HG03139 (cell line): Measurements from ENCODE around the gene RNF212.
"Not testable (repeated sequence)": the region's sequence is repeated elsewhere in the genome, so short reads cannot be mapped to it uniquely, and the experiment has no call there.

ENCODE experiments used
- ATAC-seq: cut with Tn5 transposase; IDR thresholded peaks from one replicate; pipeline ENCODE4 v1.9.1; 2021; ENCODE audit not compliant: unreplicated experiment

Gene RNF212

DNA sequence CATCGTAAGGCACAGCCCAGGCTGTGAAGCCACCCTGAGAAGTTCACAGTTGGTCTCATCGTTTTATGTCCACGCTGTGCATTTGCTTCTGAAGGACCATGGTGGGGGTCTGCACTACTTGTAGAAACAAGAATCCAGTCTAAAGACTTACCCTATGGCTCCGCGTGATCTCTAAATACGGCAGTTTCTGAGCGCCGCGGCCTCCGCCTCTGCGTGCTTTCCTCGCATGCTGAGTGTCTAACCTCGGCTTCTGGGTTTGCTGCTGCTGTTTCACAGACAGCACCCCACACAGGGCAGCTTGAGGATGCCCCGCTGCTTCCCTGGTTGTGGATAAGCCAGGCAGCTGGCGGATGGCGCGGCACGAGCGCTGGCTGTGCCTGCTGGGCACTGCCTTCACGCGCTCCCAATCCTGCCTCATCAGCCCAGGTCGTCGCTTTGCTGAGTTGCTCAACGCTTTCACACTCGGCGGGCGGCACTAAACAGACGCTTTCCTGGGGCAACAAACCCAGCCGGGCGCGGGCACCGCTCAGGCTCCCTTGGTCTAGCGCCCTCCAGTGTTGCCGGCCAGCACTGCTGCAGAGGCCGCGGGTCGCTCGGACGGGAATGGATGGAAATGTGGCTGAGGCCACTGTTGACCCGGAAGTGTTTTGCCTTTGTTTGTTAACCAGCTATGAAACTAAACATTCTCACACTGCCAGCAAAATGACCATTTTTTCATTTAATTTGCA, 62.7 kb downstream of the RNF212 start:
- no peak for ATAC-seq

DNA sequence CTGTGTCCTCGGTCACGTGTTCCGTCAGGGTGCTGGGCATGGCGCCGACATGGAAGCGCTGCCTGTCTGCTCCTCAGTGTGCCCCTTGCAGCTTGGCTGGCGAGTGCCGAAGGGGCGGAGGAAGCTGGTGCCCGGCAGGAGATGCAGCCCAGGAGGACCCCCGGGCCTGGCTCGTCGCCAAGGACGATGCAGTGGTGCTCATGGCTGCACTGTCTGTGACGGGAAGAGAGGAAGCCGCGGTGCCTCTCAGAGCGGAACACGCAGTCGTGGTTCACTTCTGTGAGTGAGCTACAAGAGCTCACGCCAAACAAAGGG, 63.8 kb downstream of the RNF212 start:
- no peak for ATAC-seq

DNA sequence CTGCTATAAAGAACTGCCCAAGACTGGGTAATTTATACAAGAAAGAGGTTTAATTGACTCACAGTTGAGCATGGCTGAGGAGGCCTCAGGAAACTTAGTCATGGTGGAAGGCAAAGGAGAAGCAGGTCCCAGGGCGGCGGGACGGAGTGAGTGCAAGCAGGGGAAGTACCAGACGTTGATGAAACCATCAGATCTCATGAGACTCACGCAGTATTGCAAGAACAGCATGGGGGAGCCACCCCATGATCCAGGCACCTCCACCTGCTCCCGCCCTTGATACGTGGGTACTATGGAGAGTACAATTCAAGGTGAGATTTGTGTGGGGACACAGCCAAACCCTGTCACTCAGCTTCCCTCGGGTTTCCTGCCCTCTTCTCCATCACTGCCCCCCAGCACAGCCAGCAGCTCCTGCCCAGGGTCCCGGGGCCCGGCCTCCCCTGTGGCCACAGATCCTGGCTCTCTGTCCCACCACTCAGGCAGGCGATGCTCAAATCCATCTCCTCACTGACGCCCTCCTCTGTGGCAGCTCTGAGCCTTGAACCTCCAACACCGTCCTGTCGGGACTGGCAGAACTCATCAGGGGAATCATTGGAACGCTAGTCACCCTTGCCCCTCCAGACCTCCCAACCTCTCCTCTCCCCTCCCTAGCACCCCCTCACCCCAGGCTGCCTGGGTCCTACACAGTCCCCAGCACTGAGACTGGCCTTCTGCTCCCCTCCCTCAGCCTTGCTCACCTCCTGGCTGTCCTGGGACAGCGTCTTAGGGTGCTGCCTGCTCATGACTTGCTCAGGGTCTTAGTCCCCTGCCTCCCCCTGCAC, 64.4 kb downstream of the RNF212 start:
- no peak for ATAC-seq

DNA sequence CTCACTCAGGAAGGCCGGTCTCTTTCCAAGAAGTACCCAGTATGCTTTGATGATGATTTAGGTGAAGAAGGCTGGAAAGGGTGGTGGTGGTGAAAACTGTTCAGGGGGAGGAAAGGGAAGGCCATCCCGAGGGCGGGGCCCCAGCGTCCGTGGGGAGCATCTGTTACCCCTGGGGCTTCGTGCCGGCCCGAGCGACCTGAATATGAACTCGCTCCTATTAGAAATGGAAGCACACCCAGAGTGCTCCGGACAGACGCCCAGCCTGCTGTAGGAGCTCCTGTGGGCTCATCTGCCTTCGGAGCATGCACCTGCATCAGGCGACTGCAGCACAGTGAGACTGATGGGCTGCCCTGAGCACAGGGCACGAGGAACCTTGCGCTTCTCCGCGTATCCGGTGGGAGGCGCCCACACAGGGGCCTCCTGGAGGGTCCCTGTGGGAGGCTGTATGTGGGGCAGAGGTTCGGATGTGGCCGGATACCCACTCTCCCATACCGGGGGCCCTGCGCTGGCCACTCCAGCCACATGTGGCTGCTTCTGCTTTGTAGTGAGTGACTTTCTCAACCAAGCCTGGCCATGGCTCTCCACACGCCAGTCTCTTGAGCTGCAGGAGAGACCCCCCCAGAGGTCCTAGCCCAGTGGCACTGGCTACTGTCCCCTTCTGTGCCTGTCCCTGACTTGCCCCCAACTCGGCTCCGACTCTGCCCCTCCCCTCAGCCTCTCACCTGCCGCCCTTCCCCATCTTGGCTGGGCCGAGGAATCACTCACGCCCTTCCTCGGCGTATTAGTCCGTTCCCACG, 65.2 kb downstream of the RNF212 start:
- ATAC-seq: no peak

DNA sequence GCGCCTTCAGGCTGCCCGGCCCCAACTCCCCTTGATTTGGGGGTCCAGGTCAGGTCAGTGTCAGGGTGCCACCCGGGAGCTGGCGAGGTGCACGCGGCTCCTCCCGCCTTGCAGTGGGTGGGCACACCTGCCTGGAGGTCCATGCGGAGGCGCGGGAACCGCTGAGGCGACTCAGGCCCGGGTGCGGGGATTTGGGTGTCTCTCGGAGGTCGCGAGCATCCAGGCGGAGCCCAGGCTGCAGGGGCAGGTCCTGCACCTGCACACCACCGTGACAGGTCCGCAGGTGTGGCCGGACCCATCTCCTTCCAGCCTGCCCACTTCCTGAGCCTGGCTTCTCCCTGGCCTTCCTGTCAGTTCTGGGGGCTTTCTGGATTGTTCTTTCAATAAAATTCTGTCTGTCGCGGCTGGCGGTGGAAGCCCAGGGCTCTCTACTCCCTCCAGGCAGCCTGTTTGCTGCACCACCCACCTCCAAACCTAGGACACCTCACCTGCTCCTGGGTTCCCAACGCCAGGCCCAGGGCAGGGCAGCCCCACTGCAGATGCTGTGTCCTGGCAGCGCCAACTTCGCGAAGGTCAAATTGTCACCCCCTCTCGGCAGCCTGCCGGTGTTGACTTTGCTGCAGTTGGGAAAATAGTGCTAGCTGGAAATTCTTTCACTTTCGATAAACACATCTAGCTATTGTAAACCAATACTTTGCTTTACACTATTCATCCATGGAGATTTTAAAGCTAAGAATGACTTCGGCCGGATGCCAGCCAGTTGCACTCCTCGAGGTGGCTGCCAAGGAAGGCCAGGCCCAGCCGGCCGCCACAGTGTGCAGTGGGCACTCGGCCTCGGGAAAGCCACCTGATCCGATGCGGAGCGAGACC, 66.0 kb downstream of the RNF212 start:
- ATAC-seq: no peak

DNA sequence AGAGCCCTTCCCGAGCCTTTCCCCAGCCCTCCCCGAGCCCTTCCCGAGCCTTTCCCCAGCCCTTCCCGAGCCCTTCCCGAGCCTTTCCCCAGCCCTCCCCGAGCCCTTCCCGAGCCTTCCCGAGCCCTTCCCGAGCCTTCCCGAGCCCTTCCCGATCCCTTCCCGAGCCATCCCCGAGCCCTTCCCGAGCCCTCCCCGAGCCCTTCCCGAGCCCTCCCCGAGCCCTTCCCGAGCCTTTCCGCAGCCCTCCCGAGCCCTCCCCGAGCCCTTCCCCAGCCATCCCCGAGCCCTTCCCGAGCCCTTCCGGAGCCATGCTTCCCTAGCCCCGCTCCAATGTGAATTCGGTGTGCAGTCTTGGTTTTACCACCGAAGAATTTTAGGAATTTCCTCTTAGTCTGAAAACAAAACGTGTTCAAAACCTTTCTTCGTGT, 66.8 kb downstream of the RNF212 start:
- ATAC-seq: not testable (repeated sequence)

DNA sequence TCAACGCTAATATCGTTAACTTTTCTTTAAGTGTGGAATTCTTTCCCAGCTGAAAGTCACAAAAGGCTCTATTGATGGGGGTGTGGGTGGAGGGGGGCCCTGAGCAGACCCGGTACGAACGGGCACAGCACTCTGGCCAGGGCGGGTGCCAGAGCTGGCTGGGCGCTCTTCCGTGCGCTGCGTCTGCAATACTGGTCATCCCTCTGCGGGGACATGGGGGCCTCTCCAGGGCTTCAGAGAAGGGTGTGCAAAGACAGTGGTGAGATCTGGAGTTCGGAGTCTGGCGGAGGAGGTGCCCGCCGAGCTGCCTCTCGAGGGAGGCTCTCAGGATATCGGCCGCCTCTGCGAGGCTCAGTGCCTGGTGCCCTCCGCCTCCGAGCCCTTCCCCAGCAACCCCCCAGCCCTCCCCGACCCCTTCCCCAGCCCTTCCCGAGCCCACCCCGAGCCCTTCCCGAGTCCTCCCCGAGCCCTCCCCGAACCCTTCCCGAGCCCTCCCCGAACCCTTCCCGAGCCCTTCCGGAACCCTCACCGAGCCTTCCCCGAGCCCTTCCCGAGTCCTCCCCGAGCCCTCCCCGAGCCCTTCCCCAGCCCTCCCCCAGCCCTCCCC, 67.7 kb downstream of the RNF212 start:
- no peak for ATAC-seq

DNA sequence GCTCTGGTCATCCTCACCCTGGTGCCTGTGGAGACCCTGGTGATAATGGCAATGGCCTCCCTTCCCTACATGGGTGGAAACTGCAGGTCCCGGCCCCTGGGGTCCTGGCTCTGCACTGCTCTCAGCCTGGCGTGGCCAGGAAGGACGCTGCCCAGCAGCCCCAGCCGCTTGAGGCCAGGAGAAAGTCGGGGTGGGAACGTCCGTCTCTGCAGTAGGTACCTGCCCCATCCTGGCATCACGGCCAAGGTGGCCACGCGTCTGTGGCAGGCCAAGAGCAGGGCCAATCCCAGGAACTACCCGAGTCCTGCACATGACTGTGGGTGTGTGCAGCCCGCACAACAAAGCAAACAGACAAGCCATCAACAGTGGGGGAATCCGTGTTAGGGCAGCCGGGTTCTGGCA, 68.2 kb downstream of the RNF212 start:
- ATAC-seq: no peak

DNA sequence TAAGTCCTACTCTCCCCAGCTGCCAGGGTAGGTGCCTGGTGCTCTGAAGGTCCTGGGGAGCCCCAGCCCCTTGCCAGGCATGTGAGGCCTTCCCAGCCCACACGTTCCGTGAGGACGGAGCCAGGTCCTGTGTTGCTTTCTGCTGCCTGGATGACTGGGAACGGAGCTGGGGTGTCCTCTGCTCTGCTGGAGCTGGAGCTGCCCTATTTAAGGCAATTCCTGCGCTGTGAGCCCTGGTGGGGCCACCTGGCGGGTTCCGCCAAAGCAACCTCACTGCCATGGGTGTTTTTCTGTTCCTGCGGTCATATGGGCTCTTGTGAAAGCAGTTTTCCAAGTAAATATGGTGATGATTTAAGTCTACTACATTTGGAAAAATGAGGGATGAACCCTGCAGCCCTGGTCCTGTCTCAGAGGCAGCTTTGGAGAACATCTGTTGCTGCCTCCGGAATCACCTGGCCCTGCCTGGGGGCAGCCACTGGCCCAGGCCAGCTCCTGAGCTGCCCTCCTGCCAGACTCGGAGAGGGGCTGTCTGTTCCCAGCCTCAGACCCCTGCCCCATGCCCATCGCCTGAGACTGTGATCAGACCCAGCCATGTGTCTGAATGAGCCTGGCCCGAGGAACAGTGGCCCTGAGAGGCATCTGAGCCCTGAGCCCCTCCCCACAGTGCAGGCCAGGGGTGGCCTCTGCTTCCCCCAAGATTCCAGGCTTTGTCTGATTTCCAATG, 68.7 kb downstream of the RNF212 start:
- ATAC-seq: no peak

DNA sequence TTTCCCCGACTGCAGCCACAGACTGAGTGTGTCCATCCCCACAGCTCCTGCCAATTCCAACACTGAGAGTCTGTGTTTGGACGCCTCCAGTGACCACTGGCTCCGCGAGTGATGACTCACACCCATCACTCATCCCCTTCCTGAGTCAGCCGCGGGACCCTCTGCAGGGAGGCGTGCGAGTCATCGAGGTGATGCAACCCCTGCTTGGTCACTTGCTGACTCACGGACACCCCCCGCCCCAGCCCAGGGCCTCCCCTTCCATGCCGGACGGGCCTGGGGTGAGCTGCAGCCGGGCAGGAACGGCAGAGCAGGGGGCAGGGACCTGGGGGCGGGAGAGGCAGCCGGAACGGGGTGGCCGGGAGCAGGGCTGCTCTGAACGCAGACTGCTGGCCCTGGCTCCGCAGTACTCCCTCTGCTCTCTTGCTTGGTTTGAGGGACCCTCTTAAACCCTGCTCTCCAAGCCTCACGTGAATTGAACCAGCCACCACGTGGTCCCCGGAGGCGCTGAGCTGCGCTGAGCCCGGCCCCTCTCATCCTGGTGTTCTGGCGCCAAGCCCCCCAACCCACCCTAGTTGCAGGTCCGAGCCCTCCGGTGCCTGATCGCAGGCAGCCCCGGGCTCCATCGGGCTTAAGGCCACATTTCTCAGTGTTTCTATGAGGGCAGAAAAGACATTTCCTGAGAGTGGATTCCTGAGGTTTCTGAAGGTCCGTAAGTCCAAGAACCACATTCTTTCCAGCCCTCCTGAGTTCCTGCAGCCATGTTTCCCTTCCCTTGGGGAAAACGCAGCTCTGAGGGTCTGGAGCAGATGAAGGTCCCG, 69.5 kb downstream of the RNF212 start:
- ATAC-seq: no peak

DNA sequence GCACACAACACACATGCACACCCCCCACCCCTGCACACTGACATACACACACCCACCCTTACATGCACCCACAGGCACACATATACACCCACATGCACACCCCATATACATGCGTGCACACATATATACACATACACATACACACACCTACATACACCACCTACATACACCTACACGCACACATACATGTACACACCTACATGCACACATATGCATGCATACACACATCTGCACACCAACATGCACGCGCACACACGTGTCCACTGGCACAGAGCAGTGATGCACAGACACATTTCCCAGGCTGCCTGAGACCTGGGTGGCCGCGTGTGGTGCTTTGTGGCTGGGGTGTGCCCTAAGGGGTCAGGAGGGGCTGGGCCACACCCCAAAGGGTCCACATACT, 70.2 kb downstream of the RNF212 start:
- ATAC-seq: no peak

DNA sequence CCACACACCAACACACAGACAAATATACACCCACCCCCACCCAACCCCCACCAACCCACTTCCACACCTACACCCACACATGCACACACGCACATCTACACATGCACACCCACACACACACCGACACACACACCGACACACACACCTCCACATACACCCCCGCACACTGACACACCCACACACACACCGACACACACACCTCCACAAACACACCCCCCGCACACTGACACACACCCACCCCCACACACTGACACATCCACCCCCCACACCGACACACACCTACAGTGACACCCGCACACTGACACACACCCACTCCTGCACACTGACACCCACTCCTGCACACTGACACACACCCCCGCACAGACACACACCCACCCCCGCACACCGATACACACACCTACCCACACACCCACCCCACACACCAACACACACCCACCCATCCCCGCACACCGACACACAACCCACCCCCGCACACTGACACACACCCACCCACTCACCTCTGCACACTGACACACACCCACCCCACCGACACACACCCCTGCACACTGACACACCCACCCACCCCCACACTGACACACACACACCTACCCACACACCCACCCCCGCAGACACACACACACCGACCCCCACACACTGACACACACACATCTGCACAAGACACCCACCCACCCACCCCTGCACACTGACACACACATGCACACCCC, 70.9 kb downstream of the RNF212 start:
- no peak for ATAC-seq

DNA sequence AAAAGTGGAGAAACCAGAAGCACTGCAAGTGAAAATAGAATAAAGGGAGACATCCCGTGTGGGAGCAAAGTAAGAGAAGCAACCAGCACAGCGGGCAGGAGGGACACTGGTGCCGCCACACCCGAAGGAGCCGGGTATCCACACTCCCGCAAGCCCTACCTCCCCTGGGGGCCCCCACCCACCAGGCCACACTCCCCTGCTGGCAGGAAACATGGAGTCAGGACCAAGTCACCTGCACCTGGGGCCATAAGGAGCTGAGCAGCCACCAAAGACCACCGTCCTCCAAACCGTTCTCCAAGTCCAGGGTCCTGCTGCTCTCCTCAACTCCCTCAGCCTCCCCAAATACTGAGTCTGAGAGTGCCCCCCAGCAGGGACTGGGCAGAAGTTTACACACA, 71.4 kb downstream of the RNF212 start:
- ATAC-seq: no peak

DNA sequence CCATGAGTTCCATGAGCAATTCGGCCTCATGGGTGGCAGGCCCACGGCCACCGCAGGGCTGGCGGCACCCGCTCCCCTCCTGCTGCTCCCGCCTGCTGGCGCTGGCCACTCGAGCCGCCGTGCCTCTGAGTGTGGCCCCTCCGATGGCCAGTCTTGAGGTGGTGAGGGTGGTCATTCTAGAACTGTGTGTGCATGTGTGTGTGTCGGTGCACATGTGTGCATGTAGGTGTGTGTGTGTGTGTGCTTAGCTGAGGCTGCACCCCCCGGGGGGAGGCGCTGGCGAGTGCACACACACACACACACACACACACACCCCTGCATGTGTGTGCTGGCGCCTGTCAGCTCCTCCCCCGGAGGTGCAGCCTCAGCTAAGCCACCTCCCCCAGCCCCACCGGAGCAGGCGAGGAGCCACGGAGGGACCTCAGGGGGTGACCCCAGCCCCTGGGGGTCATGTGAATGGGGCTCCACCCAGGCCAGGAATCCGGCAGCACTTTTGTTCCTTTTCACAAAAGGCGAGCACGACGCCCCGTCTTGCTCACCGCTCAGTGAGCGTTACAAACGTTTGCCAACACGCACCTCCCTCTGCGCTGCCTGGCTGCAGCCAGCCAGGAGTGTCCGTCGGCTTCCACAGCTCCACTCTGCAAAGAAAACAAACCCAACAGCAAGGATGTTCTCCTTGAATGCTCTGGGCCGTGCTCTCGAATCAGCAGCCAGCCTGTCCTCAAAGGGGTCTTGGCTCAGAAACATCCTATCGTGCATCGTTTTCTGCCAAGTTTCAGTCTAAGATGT, 72.0 kb downstream of the RNF212 start:
- ATAC-seq: no peak

DNA sequence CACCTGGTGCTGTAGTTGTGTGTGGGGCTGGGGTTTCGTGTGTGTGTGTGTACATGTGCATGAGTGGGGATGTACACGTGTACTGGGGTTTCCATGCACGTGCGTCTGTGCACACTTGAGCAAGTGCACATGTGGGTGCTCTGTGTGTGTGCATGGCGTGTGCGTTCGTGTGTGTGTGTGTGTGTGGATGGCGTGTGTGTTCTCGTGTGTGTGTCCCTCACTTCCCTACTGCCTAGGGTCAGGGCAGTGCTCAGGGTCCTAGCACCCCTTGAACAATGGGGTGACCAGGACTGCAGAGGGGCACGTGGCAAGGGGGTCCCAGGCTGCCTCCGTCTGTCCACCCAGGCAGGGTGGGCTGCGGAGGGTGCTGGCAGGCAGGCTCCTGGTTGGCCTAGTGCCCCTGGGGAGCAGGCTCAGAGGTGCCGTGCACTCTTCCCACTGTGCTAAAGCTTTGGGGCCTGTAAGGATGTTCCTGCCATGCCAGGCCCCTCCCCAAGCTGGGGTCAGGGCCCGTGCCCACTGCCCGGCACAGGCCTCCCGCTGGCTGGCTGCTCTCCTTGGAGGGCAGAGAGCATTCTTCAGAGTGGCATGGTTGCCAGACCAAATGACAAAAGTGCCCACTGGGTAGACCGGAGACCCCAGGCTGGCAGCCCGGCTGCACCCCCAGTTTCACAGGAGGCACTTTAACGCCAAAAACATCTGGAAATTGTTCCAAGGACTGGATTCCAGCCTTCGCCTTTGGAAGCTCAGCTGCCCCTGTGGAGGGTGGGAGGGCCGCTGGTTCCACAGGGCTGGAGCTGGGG, 72.8 kb downstream of the RNF212 start:
- no peak for ATAC-seq

DNA sequence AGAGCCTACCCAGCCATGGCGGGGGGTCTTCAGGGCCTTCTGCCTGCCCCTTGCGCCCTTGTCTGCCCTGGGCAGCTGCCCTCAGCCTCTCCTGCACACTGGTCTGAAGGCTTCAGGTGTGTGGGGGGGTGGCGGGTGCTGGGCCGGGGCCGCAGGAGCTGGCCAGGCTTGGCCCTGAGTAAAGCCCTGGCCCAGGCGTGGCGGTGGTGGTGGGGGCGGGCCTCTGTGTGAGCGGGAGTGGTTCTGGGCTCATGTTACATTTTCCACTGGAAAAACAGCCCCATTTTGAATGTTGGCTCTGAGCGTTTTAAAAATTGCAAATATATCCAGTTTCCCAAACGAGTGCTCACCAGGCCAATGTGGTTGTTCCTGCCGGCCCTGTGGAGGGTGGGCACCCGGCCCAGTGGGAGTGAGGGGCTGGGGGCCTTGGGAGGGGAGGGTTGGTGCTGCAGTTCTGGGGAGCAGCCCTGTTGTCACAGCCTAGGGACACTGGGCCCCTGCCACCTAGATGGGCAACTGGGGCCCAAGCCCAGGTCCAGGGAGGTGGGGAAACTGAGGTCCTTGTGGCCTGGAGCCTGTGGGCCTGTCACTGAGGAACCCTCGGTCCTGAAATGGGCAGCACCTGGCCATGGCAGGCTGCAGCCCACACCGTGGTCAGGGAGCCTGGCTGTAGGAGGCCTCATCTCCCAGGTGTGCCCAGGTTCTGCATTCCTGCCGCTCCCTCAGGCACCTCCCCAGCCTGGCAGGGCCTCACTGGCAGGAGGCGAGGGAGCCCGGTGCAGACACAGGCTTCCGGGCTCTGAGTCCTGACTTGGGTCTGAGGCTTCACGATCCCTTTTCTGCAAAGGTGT, 73.6 kb downstream of the RNF212 start:
- no peak for ATAC-seq
